ENCODE results near the gene VPS37D.
"Not testable (repeated sequence)": the region's sequence is repeated elsewhere in the genome, so short reads cannot be mapped to it uniquely, and the experiment has no call there.

VPS37D gene, protein sequence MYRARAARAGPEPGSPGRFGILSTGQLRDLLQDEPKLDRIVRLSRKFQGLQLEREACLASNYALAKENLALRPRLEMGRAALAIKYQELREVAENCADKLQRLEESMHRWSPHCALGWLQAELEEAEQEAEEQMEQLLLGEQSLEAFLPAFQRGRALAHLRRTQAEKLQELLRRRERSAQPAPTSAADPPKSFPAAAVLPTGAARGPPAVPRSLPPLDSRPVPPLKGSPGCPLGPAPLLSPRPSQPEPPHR

DNA sequence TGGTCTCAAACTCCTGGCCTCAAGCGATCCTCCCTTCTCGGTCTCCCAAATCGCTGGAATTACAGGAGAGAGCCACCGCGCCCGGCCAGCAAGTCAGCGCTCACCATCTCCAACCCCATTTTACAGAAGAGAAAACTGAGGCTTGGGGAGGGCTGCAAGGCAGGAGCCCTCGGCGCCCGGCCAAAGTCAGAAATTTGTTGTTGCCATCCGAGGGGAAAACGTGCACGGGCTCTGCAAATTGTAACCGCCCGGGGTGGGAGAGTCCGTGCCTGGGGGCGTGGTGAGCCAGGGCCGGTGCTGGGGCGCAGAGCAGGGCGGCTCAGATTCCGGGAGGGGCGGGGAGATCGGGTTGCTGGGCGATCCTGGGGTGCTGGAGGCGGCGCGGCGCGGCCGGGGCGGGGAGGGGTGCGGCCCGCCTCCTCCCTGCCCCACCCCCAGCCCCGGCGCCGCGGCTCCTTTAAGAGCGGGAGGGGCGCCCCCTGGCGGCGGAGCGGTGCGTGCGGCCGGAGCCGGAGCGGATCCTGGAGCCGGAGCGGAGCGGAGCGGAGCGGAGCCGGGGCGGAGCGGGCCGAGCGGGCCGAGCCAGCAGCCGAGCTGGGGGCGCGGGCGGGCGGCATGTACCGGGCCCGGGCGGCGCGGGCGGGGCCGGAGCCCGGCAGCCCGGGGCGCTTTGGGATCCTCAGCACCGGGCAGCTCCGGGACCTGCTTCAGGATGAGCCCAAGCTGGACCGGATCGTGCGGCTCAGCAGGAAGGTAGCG is at the start of gene VPS37D:
TSS of gene VPS37D (plus strand) at position 488 of the 759 bp plus-strand sequence. CDS start at position 616, 128 bp downstream.
- DNase-seq: peak; percentile 86

GRCh38 chr7:73618538-73618937 is 49.1 kb upstream of the VPS37D start:
- DNase-seq: no peak

DNA sequence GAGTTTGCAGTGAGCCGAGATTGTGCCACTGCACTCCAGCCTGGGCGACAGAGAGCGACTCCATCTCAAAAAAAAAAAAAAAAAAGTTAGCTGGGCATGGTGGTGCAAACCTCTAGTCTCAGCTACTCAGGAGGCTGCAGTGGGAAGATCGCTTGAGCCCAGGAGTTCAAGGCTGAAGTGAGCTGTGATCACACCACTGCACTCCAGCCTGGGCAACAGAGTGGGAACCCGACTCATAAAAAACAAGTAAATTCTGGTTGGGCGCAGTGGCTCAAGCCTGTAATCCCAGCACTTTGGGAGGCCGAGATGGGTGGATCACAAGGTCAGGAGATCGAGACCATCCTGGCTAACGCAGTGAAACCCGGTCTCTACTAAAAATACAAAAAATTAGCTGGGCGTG is 48.2 kb upstream of the VPS37D start:
- DNase-seq: not testable (repeated sequence)

GRCh38 chr7:73621168-73622063 is 46.2 kb upstream of the VPS37D start:
- no peak for DNase-seq

DNA sequence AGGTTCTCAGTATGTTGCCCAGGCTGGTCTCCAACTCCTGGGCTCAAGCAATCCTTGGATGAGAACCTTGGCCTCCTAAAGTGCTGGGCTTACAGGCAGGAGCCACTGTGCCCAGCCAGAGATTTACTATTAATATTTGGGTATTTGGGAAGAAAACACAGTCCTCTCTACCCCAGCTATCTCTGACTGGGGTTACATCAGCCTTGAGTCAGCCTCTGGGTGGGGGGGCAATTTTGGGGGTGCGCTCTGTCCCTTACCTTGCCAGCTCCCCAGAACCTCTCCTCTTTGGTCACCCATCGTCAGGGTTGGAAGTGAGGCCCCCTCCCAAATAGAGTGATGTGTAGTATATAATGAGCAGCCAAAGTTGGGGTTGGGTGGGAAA is 45.1 kb upstream of the VPS37D start:
- DNase-seq: no peak

GRCh38 chr7:73622909-73623797 is 44.5 kb upstream of the VPS37D start:
- DNase-seq: no peak

DNA sequence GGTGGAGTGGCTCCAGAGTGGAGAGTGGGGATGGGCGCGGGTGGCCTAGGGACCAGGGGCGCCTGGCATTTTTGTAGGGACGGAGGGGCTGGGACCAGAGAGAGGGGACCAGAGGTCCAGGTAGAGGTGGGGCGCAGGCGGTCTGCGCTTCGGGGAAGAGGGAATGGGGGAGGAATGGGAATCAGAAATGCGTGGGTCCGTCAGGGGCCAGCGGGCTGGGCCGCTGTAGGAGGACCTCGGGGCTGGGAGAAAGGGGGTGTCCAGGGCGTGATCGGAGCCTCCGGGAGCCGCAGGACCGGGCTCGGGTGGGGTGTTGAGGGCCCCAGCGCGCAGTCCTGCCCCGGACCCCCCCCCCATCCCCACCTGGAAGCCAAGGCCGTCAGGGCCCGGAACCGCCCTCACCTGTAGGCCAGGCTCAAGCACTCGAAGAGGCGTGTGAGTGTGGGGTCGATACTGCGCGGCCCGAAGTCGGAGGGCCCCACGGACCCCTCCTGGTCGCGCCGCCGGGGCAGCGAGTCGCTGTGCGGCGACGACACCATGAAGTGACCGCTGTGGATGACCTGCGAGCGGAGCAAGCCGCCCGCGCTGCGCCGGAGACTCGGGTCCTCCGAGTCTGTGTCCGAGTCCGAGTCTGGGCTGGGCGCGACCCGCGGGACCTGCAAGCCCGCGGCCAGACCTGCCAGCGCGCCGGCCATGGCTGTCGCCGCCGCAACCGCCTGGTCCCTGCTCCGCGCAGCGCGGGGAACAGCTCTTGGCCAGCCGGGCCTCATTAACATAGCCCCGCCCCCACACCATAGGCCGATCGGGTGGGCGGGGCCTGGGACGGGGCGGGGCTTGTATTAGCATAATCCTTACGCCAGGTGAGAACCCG is 43.6 kb upstream of the VPS37D start, which contains the start of gene MLXIPL:
TSS of gene MLXIPL (minus strand) at position 725 of the 871 bp plus-strand sequence. CDS start at position 695, 30 bp downstream.
- DNase-seq: peak; percentile 76

DNA sequence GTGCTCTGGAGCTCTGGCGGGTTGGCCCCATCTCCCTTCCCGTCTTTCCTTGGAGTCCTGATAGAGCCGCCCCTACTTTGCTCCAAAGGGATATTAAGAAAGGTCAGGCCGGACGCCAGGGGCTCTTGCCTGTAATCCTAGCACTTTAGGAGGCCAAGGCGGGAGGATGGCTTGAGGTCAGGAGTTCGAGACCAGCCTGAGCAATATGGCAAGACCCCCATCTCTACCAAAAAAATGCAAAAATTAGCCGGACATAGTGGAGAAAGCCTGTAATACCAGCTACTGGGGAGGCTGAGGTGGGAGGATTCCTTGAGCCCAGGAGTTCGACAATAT is 43.0 kb upstream of the VPS37D start:
- no peak for DNase-seq

DNA sequence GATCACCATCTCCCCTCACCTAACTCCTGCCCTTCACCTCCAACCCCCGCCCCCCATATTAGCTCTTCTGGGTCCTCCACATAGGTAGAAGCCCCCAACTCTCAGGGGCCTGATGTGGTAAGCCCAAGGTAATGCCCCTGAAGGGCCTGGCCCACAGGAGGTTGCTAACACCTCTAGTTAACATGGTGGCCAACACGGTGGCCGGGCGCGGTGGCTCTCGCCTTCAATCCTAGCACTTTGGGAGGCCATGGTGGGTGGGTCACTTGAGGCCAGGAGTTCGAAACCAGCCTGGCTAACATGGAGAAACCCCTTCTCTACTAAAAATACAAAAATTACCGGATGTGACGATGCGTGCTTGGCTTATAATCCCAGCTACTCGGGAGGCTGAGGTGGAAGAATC is 42.4 kb upstream of the VPS37D start:
- no peak for DNase-seq

- no peak for DNase-seq
Observed at GRCh38 chr7:73626814-73627213, 40.8 kb upstream of the VPS37D start.

GRCh38 chr7:73628504-73628903 is 39.1 kb upstream of the VPS37D start:
- no peak for DNase-seq

DNA sequence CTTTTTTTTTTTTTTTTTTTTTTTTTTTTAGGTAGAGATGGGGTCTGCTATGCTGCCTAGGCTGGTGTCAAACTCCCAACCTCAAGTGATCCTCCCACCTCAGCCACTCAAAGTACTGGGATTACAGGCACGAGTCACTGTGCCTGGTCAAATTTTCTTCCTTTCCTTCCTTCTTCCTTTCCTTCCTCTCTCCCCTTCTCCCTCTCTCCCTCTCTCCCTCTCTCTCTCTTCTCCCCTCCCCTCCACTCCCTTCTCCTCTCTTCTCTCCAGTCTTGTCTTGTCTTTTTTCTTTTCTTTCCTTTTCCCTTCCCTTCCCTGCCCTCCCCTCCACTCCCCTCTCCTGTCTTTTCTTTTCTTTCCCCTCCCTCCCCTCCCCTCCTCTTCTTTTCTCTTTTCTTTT is 36.1 kb upstream of the VPS37D start:
- DNase-seq: no peak

- no peak for DNase-seq
Observed at GRCh38 chr7:73633323-73633722, 34.3 kb upstream of the VPS37D start.

GRCh38 chr7:73633844-73634243 is 33.8 kb upstream of the VPS37D start:
- DNase-seq: no peak

- DNase-seq: no peak
Observed at GRCh38 chr7:73635428-73636200, 32.0 kb upstream of the VPS37D start.

GRCh38 chr7:73638911-73639310 is 28.7 kb upstream of the VPS37D start:
- no peak for DNase-seq

- no peak for DNase-seq
Observed at GRCh38 chr7:73642834-73643233, 24.8 kb upstream of the VPS37D start.

GRCh38 chr7:73644688-73645286 is 22.8 kb upstream of the VPS37D start:
- no peak for DNase-seq

- DNase-seq: no peak
Observed at GRCh38 chr7:73645643-73646174, 21.9 kb upstream of the VPS37D start.

Data from NCI-H1092 treated with DMSO at 0.1 percent for 48 hours (cell line).